HCT116 (cell line): ENCODE results near the gene HECW1. TPM values are rescaled to one million over a fixed set of nuclear protein-coding genes. Genes with fewer than 3 reads are reported as not detected.

Experiments
- ATAC-seq: fragments of 200-7000 bp; cut with Tn5 transposase; 2 replicates; pipeline ENCODE4 v1.9.1; 2020; ENCODE audit warnings: mild to moderate bottlenecking, moderate library complexity
- BruUV-seq: library from RNA; stranded (reverse); fragments of 400-500 nt; replicated peaks from 2 replicates; lab custom pipeline; 2021; lab: Mats Ljungman, UMichigan
- CTCF ChIA-PET: fragments of 300-600 bp; sonication (Branson Sonifier 250); formaldehyde crosslinking; loops from one replicate; lab custom pipeline; 2021; ENCODE audit warnings: antibody characterized with exemption; lab: Charles Lee
- POLR2A ChIA-PET: fragments of 300-600, 350-600 bp; sonication (Branson Sonifier 250); formaldehyde crosslinking; loops from one replicate; lab custom pipeline; 2021; ENCODE audit warnings: antibody characterized with exemption; lab: Charles Lee
- RAD21 ChIA-PET, 2 experiments: fragments of 300-600 bp; sonication (Branson Sonifier 250); formaldehyde crosslinking; loops; one replicate each; lab custom pipeline; 2023; ENCODE audit warnings: low total read pairs in 2 of 2; ENCODE audit not compliant: uncharacterized antibody in 2 of 2, unreplicated experiment in 2 of 2, low non-redundant PET in 1 of 2; lab: Charles Lee
- DNase-seq: peaks from one replicate; pipeline ENCODE4 v3.0.0-alpha.2; 2010; ENCODE audit warnings: low read depth, low spot score
- H2AFZ ChIP-seq: fragments of 200-600 bp; shearing (Covaris generic), sonication (generic); 2 replicates; pipeline ENCODE4 v1.6.1; 2017; ENCODE audit warnings: low read depth, mixed run types, mixed read lengths, antibody characterized with exemption, low read length; ENCODE audit not compliant: poor library complexity, severe bottlenecking
- H3K27ac ChIP-seq: 2 replicates; pipeline ENCODE4 v1.5.1; 2012; ENCODE audit warnings: low read depth, low read length
- H3K27me3 ChIP-seq: fragments of 200-600 bp; sonication (generic); 2 replicates; pipeline ENCODE4 v1.6.1; 2016; ENCODE audit warnings: mixed run types, low read length, mixed read lengths; ENCODE audit not compliant: insufficient read depth
- H3K36me3 ChIP-seq, 2 experiments: fragments of 200-500 bp in 1 of 2; fragments of 200-600 bp in 1 of 2; sonication (Bioruptor generic) in 1 of 2; sonication (generic) in 1 of 2; 2 replicates each; pipeline versions ENCODE4 v1.5.1 to v1.6.1; 2014 to 2016; ENCODE audit warnings: low read length in 2 of 2, inconsistent platforms in 1 of 2, mixed read lengths in 1 of 2, mixed run types in 1 of 2; ENCODE audit not compliant: insufficient read depth in 2 of 2, control insufficient read depth in 1 of 2
- H3K4me1 ChIP-seq, 2 experiments: fragments of 200-600 bp in 1 of 2; sonication (generic) in 1 of 2; 2 replicates each; pipeline versions ENCODE4 v1.5.1 to v1.6.1; 2012 to 2017; ENCODE audit warnings: low read length in 2 of 2, inconsistent platforms in 1 of 2, mild to moderate bottlenecking in 1 of 2, mixed read lengths in 1 of 2, mixed run types in 1 of 2, moderate library complexity in 1 of 2; ENCODE audit not compliant: insufficient read depth in 2 of 2, control insufficient read depth in 1 of 2
- H3K4me2 ChIP-seq: fragments of 200-600 bp; sonication (generic); 2 replicates; pipeline ENCODE4 v1.6.1; 2017; ENCODE audit warnings: mixed run types, low read length, mixed read lengths
- H3K4me3 ChIP-seq, 2 experiments: fragments of 200-600 bp in 1 of 2; sonication (generic) in 1 of 2; replicated peaks in 1 of 2; 2 replicates each; pipeline ENCODE4 v1.5.1; 2011 to 2016; ENCODE audit warnings: low read length in 2 of 2, control low read depth in 1 of 2, low read depth in 1 of 2, mild to moderate bottlenecking in 1 of 2, mixed read lengths in 1 of 2, mixed run types in 1 of 2
- H3K79me2 ChIP-seq: fragments of 200-600 bp; sonication (generic); 2 replicates; pipeline ENCODE4 v1.6.1; 2017; ENCODE audit warnings: mild to moderate bottlenecking, mixed run types, low read length, moderate library complexity, mixed read lengths; ENCODE audit not compliant: insufficient read depth
- H3K9ac ChIP-seq: fragments of 200-600 bp; sonication (generic); 2 replicates; pipeline ENCODE4 v1.6.1; 2016; ENCODE audit warnings: low read length, mixed read lengths
- H3K9me2 ChIP-seq: fragments of 200-600 bp; sonication (generic), shearing (Covaris generic); 2 replicates; pipeline ENCODE4 v1.6.1; 2017; ENCODE audit warnings: mixed run types, mild to moderate bottlenecking, moderate library complexity; ENCODE audit not compliant: insufficient read depth
- H3K9me3 ChIP-seq, 2 experiments: fragments of 200-500 bp in 1 of 2; fragments of 200-600 bp in 1 of 2; sonication (Bioruptor generic) in 1 of 2; sonication (generic) in 1 of 2; 2 replicates each; pipeline ENCODE4 v1.6.1; 2014 to 2017; ENCODE audit warnings: low read length in 2 of 2, mixed read lengths in 2 of 2, inconsistent platforms in 1 of 2, low read depth in 1 of 2, mild to moderate bottlenecking in 1 of 2, mixed run types in 1 of 2, moderate library complexity in 1 of 2; ENCODE audit not compliant: control insufficient read depth in 1 of 2, insufficient read depth in 1 of 2
- H4K20me1 ChIP-seq: fragments of 200-600 bp; sonication (generic), shearing (Covaris generic); 2 replicates; pipeline ENCODE4 v1.6.1; 2017; ENCODE audit warnings: mixed run types, mild to moderate bottlenecking, moderate library complexity; ENCODE audit not compliant: insufficient read depth
- CBX3 ChIP-seq: IDR thresholded peaks from 2 replicates; pipeline ENCODE4 v1.6.1; 2012; ENCODE audit warnings: low read depth
- CEBPB ChIP-seq: IDR thresholded peaks from 2 replicates; pipeline ENCODE4 v1.6.1; 2012; ENCODE audit warnings: low read depth
- CTCF ChIP-seq, 3 experiments: fragments of 200-600 bp in 1 of 3; sonication (generic) in 1 of 3; IDR thresholded peaks in 2 of 3; conservative IDR thresholded peaks in 1 of 3; 2 replicates each; pipeline ENCODE4 v1.5.1; 2012 to 2017; ENCODE audit warnings: low read depth in 2 of 3, low read length in 2 of 3, antibody characterized with exemption in 1 of 3, borderline replicate concordance in 1 of 3, control low read depth in 1 of 3, mild to moderate bottlenecking in 1 of 3, mixed read lengths in 1 of 3, mixed run types in 1 of 3, moderate library complexity in 1 of 3; ENCODE audit not compliant: insufficient read depth in 1 of 3
- ELF1 ChIP-seq: IDR thresholded peaks from 2 replicates; pipeline ENCODE4 v1.6.1; 2012; ENCODE audit warnings: low read depth, borderline replicate concordance
- EZH2 ChIP-seq: fragments of 200-600 bp; sonication (generic); IDR thresholded peaks from 2 replicates; pipeline ENCODE4 v1.6.1; 2017; ENCODE audit warnings: antibody characterized with exemption, mixed run types
- EZH2phosphoT487 ChIP-seq: fragments of 200-600 bp; IDR thresholded peaks from 2 replicates; pipeline ENCODE4 v1.6.1; 2018; ENCODE audit warnings: antibody characterized with exemption, borderline replicate concordance
- MAX ChIP-seq: IDR thresholded peaks from 2 replicates; pipeline ENCODE4 v1.6.1; 2012
- RAD21 ChIP-seq: IDR thresholded peaks from 2 replicates; pipeline ENCODE4 v1.6.1; 2012; ENCODE audit warnings: low read depth, mild to moderate bottlenecking
- SIN3A ChIP-seq: IDR thresholded peaks from 2 replicates; pipeline ENCODE4 v1.6.1; 2012; ENCODE audit warnings: low read depth
- SRF ChIP-seq: IDR thresholded peaks from 2 replicates; pipeline ENCODE4 v1.6.1; 2012; ENCODE audit warnings: low read depth
- YY1 ChIP-seq: IDR thresholded peaks from 2 replicates; pipeline ENCODE4 v1.6.1; 2011; ENCODE audit warnings: low read length, low read depth, moderate library complexity, mild to moderate bottlenecking; ENCODE audit not compliant: insufficient replicate concordance; ENCODE audit errors: extremely low read depth
- intact Hi-C: fragments of 100-400 bp; cut with micrococcal nuclease; formaldehyde crosslinking; loops from 2 replicates; pipeline ENCODE4 v1.10.0; 2022
- total RNA-seq: library from RNA; stranded (reverse); gene quantifications from one replicate; pipeline ENCODE4 v1.2.1, GENCODE V29; 2021; ENCODE audit not compliant: unreplicated experiment

HECW1 gene
- total RNA-seq, 1 experiment from 2014 or later: 5.6 TPM

GRCh38 chr7:43110791-43111535, 1.5 kb upstream of the HECW1 start:
- Histone ChIP-seq H3K79me2 (no peaks in the 10 kb centered on the region), H3K9me2 (no peaks in the 10 kb centered on the region), H3K4me2 (no peak overlapping the region), H3K27ac (no peak overlapping the region), H4K20me1 (no peaks in the 10 kb centered on the region), H3K27me3 (no peaks in the 10 kb centered on the region), H3K4me3 (no peak overlapping the region), H3K9me3 (no peaks in the 10 kb centered on the region), H3K36me3 (no peaks in the 10 kb centered on the region), H2AFZ (no peak overlapping the region), H3K9ac (no peak overlapping the region), H3K4me1 (no peaks in the 10 kb centered on the region)
- BruUV-seq: no TSS peak
- POLR2A ChIA-PET: no interaction called here
- CTCF ChIA-PET: no interaction called here
- ATAC-seq: no peak
- RAD21 ChIA-PET: no interaction called here
- intact Hi-C loops: no loop called here
- DNase-seq: no peak
- no peak for TF ChIP-seq SRF
- no peak for TF ChIP-seq EZH2phosphoT487
- TF ChIP-seq MAX: no peak
- no peak for TF ChIP-seq SIN3A
- no peak for TF ChIP-seq CEBPB

- no TSS peak for BruUV-seq
- Histone ChIP-seq H3K9ac (no peak overlapping the region), H3K79me2 (no peaks in the 10 kb centered on the region), H3K4me3 (no peak overlapping the region), H4K20me1 (no peaks in the 10 kb centered on the region), H3K36me3 (no peaks in the 10 kb centered on the region), H3K27me3 (no peaks in the 10 kb centered on the region), H2AFZ (no peak overlapping the region), H3K4me2 (no peak overlapping the region), H3K9me2 (no peaks in the 10 kb centered on the region), H3K4me1 (no peaks in the 10 kb centered on the region), H3K27ac (no peak overlapping the region), H3K9me3 (no peaks in the 10 kb centered on the region)
- intact Hi-C loops: no loop called here
- ChIA-PET RAD21 (no interaction called here), POLR2A (no interaction called here), CTCF (no interaction called here)
- TF ChIP-seq CBX3 (no peak), CEBPB (no peak), SIN3A (no peak), CTCF (IDR thresholded peaks at IDR 0.05 in 2 of 3, conservative IDR thresholded peaks at IDR 0.05 in 1 of 3; ENCODE audit: borderline replicate concordance in 1 of 3, insufficient read depth in 1 of 3, low read depth in 2 of 3, low read length in 2 of 3) (no peak), RAD21 (no peak), MAX (no peak), YY1 (no peak), ELF1 (no peak), EZH2 (no peak), SRF (no peak)
- DNase-seq (no peak), ATAC-seq (no peak)
Observed at GRCh38 chr7:43111630-43112458, 603 bp upstream of the HECW1 start.
